K562 (cell line): Measurements from ENCODE around the gene C17orf78. TPM values are rescaled to one million over a fixed set of nuclear protein-coding genes. Genes with fewer than 3 reads are reported as not detected.

ENCODE experiments used
- ARHGAP35 ChIP-seq: fragments of 450-650 bp; IDR thresholded peaks from 2 replicates; pipeline ENCODE4 v1.6.1; 2018; ENCODE audit not compliant: partially characterized antibody
- ETV5 ChIP-seq: sonication (generic); formaldehyde crosslinking; IDR thresholded peaks from 2 replicates; pipeline ENCODE4 v1.4.0; 2020; ENCODE audit warnings: low read depth, mild to moderate bottlenecking, missing genetic modification reagents
- GATAD2B ChIP-seq: fragments of 450-650 bp; IDR thresholded peaks from 2 replicates; pipeline ENCODE4 v1.6.1; 2017; ENCODE audit warnings: mild to moderate bottlenecking, borderline replicate concordance
- HNRNPK ChIP-seq: fragments of 200-400 bp; formaldehyde crosslinking; IDR thresholded peaks from one replicate; pipeline ENCODE4 v1.6.1; 2018; ENCODE audit warnings: mild to moderate bottlenecking, low read depth, low read length; ENCODE audit not compliant: poor library complexity, severe bottlenecking
- IFI16 ChIP-seq: fragments of 250-450 bp; sonication (Bioruptor Pico); IDR thresholded peaks from 2 replicates; pipeline ENCODE4 v2.1.2; 2022; ENCODE audit warnings: mild to moderate bottlenecking, inconsistent platforms
- KDM4B ChIP-seq, 2 experiments: fragments of 450-650 bp in 1 of 2; sonication (generic) in 1 of 2; IDR thresholded peaks; 2 replicates each; pipeline ENCODE4 v1.6.1; 2016 to 2017; ENCODE audit warnings: borderline replicate concordance in 2 of 2, antibody characterized with exemption in 1 of 2, low read depth in 1 of 2, mild to moderate bottlenecking in 1 of 2
- MAFG ChIP-seq: fragments of 450-650 bp; conservative IDR thresholded peaks from 2 replicates; pipeline ENCODE4 v1.6.1; 2016; ENCODE audit warnings: missing genetic modification characterization, missing compliant biosample characterization
- ZKSCAN3 ChIP-seq: fragments of 250-450 bp; sonication (Bioruptor Pico); IDR thresholded peaks from 2 replicates; pipeline ENCODE4 v1.4.0; 2020
- ZNF316 ChIP-seq: fragments of 450-650 bp; IDR thresholded peaks from 2 replicates; pipeline ENCODE4 v1.6.1; 2016
- ZNF644 ChIP-seq: fragments of 200-800 bp; sonication (Bioruptor generic); IDR thresholded peaks from 2 replicates; pipeline ENCODE4 v1.6.1; 2016; ENCODE audit warnings: low read depth, missing genetic modification characterization, missing compliant biosample characterization
- ZNF780A ChIP-seq: fragments of 250-450 bp; sonication (Bioruptor Pico); IDR thresholded peaks from 2 replicates; pipeline ENCODE4 v1.5.0; 2021; ENCODE audit warnings: mild to moderate bottlenecking
- polyA plus RNA-seq, 8 experiments: library from polyadenylated mRNA; depleted of rRNA in 4 of 8; stranded (reverse) in 5 of 8; unstranded in 3 of 8; fragments of >200 nt; fragmentation: Nextera tagmentation in 2 of 8; fragmentation: Illumina TruSeq in 1 of 8; extraction: Ambion mirVana in 2 of 8; extraction: Trizol in 1 of 8; gene quantifications; 2 replicates each; pipeline versions ENCODE4 v1.2.1 to v1.2.3, GENCODE V29; 2011 to 2014; ENCODE audit warnings: inconsistent platforms in 1 of 8, missing spikeins in 1 of 8
- total RNA-seq, 7 experiments: library from RNA; depleted of rRNA in 6 of 7; stranded (reverse); fragments of >200 nt in 6 of 7; fragmentation: Illumina TruSeq in 2 of 7; extraction: Trizol in 2 of 7; gene quantifications; 2 replicates each; pipeline versions ENCODE4 v1.2.1 to v1.2.3, GENCODE V29; 2011 to 2021; ENCODE audit warnings: low replicate concordance in 1 of 7
- TF ChIP-seq, protein P1 (sequence below): fragments of 250-450 bp; sonication (Bioruptor Pico); IDR thresholded peaks from 2 replicates; pipeline ENCODE4 v1.5.0; 2020; ENCODE audit warnings: mild to moderate bottlenecking
- TF ChIP-seq, protein P2 (sequence below): fragments of 250-450 bp; sonication (Bioruptor Pico); IDR thresholded peaks from 2 replicates; pipeline ENCODE4 v1.8.0; 2021; ENCODE audit warnings: moderate library complexity, mild to moderate bottlenecking, inconsistent platforms
- TF ChIP-seq, protein P3 (sequence below): sonication (generic); formaldehyde crosslinking; IDR thresholded peaks from 2 replicates; pipeline ENCODE4 v1.8.0; 2022; ENCODE audit warnings: missing genetic modification reagents, mild to moderate bottlenecking, moderate library complexity, borderline replicate concordance
- TF ChIP-seq, protein P4 (sequence below): fragments of 450-650 bp; formaldehyde crosslinking; IDR thresholded peaks from 2 replicates; pipeline ENCODE4 v1.4.0; 2020; ENCODE audit warnings: mild to moderate bottlenecking
- TF ChIP-seq, protein P5 (sequence below): fragments of 450-650 bp; conservative IDR thresholded peaks from 2 replicates; pipeline ENCODE4 v1.6.1; 2016; ENCODE audit warnings: missing genetic modification characterization, low read depth, mild to moderate bottlenecking, control low read depth, missing compliant biosample characterization
- TF ChIP-seq, protein P6 (sequence below): fragments of 250-450 bp; sonication (Bioruptor Pico); IDR thresholded peaks from 2 replicates; pipeline ENCODE4 v1.5.0; 2021

Gene C17orf78
- total and polyA plus RNA-seq, 9 of the 15 experiments (the other 6 are each of a cell fraction or from before 2014, with no cell fraction given) = not detected

DNA sequence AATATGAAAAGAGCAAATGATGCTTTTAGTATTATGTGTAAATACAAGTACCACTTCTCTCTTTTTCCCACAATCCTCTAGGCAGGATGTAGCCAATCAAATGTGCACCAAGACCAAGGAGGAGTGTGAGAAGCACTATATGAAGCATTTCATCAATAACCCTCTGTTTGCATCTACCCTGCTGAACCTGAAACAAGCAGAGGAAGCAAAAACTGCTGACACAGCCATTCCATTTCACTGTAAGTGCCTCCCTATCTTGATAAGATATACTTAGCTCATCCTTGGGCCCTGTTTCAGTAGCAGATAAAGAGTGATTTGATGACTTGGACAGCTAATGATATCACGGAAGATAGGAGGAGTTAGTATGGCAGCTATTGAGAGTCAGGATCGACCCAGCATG is 64.6 kb downstream of the C17orf78 start (continued):
- TF ChIP-seq, protein P1, sequence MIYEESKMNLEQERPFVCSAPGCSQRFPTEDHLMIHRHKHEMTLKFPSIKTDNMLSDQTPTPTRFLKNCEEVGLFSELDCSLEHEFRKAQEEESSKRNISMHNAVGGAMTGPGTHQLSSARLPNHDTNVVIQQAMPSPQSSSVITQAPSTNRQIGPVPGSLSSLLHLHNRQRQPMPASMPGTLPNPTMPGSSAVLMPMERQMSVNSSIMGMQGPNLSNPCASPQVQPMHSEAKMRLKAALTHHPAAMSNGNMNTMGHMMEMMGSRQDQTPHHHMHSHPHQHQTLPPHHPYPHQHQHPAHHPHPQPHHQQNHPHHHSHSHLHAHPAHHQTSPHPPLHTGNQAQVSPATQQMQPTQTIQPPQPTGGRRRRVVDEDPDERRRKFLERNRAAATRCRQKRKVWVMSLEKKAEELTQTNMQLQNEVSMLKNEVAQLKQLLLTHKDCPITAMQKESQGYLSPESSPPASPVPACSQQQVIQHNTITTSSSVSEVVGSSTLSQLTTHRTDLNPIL (CRISPR knock-in tag) = no peak
- TF ChIP-seq, protein P2, sequence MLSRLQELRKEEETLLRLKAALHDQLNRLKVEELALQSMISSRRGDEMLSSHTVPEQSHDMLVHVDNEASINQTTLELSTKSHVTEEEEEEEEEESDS (CRISPR knock-in tag) = no peak
- TF ChIP-seq ETV5 (CRISPR knock-in tag) = no peak
- TF ChIP-seq ZNF780A (CRISPR knock-in tag) = no peak
- TF ChIP-seq, protein P3, sequence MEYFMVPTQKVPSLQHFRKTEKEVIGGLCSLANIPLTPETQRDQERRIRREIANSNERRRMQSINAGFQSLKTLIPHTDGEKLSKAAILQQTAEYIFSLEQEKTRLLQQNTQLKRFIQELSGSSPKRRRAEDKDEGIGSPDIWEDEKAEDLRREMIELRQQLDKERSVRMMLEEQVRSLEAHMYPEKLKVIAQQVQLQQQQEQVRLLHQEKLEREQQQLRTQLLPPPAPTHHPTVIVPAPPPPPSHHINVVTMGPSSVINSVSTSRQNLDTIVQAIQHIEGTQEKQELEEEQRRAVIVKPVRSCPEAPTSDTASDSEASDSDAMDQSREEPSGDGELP = no peak
- TF ChIP-seq HNRNPK = no peak
- TF ChIP-seq, protein P4, sequence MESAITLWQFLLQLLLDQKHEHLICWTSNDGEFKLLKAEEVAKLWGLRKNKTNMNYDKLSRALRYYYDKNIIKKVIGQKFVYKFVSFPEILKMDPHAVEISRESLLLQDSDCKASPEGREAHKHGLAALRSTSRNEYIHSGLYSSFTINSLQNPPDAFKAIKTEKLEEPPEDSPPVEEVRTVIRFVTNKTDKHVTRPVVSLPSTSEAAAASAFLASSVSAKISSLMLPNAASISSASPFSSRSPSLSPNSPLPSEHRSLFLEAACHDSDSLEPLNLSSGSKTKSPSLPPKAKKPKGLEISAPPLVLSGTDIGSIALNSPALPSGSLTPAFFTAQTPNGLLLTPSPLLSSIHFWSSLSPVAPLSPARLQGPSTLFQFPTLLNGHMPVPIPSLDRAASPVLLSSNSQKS = no peak
- peak; percentile 92 for TF ChIP-seq MAFG
- TF ChIP-seq ZNF644 (tag) = no peak
- TF ChIP-seq KDM4B (IDR thresholded peaks at IDR 0.05; ENCODE audit: borderline replicate concordance in 2 of 2, low read depth in 1 of 2) = no peak
- TF ChIP-seq GATAD2B = no peak
- peak; percentile 96 for TF ChIP-seq ZNF316
- no peak for TF ChIP-seq ARHGAP35
- TF ChIP-seq, protein P5, sequence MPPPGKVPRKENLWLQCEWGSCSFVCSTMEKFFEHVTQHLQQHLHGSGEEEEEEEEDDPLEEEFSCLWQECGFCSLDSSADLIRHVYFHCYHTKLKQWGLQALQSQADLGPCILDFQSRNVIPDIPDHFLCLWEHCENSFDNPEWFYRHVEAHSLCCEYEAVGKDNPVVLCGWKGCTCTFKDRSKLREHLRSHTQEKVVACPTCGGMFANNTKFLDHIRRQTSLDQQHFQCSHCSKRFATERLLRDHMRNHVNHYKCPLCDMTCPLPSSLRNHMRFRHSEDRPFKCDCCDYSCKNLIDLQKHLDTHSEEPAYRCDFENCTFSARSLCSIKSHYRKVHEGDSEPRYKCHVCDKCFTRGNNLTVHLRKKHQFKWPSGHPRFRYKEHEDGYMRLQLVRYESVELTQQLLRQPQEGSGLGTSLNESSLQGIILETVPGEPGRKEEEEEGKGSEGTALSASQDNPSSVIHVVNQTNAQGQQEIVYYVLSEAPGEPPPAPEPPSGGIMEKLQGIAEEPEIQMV (tag) = no peak
- TF ChIP-seq IFI16 (CRISPR knock-in tag) = no peak
- TF ChIP-seq, protein P6, sequence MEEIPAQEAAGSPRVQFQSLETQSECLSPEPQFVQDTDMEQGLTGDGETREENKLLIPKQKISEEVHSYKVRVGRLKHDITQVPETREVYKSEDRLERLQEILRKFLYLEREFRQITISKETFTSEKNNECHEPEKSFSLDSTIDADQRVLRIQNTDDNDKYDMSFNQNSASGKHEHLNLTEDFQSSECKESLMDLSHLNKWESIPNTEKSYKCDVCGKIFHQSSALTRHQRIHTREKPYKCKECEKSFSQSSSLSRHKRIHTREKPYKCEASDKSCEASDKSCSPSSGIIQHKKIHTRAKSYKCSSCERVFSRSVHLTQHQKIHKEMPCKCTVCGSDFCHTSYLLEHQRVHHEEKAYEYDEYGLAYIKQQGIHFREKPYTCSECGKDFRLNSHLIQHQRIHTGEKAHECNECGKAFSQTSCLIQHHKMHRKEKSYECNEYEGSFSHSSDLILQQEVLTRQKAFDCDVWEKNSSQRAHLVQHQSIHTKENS (CRISPR knock-in tag) = no peak
- TF ChIP-seq ZKSCAN3 = no peak
